ACC112 (cell line): ENCODE measurements around the gene SMIM13.
"Not testable (repeated sequence)": the region's sequence is repeated elsewhere in the genome, so short reads cannot be mapped to it uniquely, and the experiment has no call there.

Experiments used
- H2AFZ ChIP-seq: fragments of 200-600 bp; sonication (generic); one replicate; pipeline ENCODE4 v1.6.0; 2017; ENCODE audit warnings: antibody characterized with exemption, low read length; ENCODE audit not compliant: unreplicated experiment
- H3K27ac ChIP-seq: fragments of 200-600 bp; sonication (generic); 2 replicates; pipeline ENCODE4 v1.5.1; 2014; ENCODE audit warnings: low read depth, mild to moderate bottlenecking, antibody characterized with exemption, low read length, moderate library complexity
- H3K27me3 ChIP-seq: fragments of 200-600 bp; sonication (generic); 2 replicates; pipeline ENCODE4 v1.6.1; 2014; ENCODE audit warnings: mild to moderate bottlenecking, antibody characterized with exemption, low read length, moderate library complexity, mixed read lengths; ENCODE audit not compliant: insufficient read depth
- H3K36me3 ChIP-seq: fragments of 200-600 bp; sonication (generic); 2 replicates; pipeline ENCODE4 v1.6.1; 2016; ENCODE audit warnings: mild to moderate bottlenecking, antibody characterized with exemption, low read length, moderate library complexity, mixed read lengths; ENCODE audit not compliant: insufficient read depth
- H3K4me1 ChIP-seq: fragments of 200-600 bp; sonication (generic); one replicate; pipeline ENCODE4 v1.6.1; 2016; ENCODE audit warnings: low read length, mixed read lengths; ENCODE audit not compliant: insufficient read depth, unreplicated experiment, control insufficient read depth
- H3K4me3 ChIP-seq: fragments of 200-600 bp; sonication (generic); 2 replicates; pipeline ENCODE4 v1.5.1; 2014; ENCODE audit warnings: mild to moderate bottlenecking, low read depth, low read length
- H3K79me2 ChIP-seq: fragments of 200-600 bp; sonication (generic); one replicate; pipeline ENCODE4 v1.6.0; 2016; ENCODE audit warnings: low read length; ENCODE audit not compliant: control insufficient read depth, unreplicated experiment, insufficient read depth

SMIM13 gene

GRCh38 chr6:11083956-11084355, 9.7 kb upstream of the SMIM13 start:
- Histone ChIP-seq H3K27ac (peak overlapping the region; percentile 38; the same call in 1 of the 2 replicates), H3K27me3 (no peaks in the 10 kb centered on the region), H3K4me1 (peaks cover 6% of the 10 kb centered on the region), H2AFZ (peak overlapping the region; percentile 65), H3K79me2 (no peaks in the 10 kb centered on the region), H3K4me3 (no peak overlapping the region), H3K36me3 (no peaks in the 10 kb centered on the region)

GRCh38 chr6:11085758-11086435, 7.7 kb upstream of the SMIM13 start:
- Histone ChIP-seq H2AFZ (no peak overlapping the region), H3K27ac (no peak overlapping the region), H3K27me3 (no peaks in the 10 kb centered on the region), H3K36me3 (no peaks in the 10 kb centered on the region), H3K4me1 (peaks cover 6% of the 10 kb centered on the region), H3K4me3 (no peak overlapping the region), H3K79me2 (no peaks in the 10 kb centered on the region)

- H3K4me3 ChIP-seq, H3K36me3 ChIP-seq, H2AFZ ChIP-seq, H3K79me2 ChIP-seq, H3K27ac ChIP-seq, H3K27me3 ChIP-seq, H3K4me1 ChIP-seq: not testable (repeated sequence)
These were observed 6.4 kb upstream of the SMIM13 start for GRCh38 chr6:11087141-11087812.

GRCh38 chr6:11089695-11090094, 3.9 kb upstream of the SMIM13 start:
- Histone ChIP-seq H3K27me3 (no peaks in the 10 kb centered on the region), H3K4me3 (no peak overlapping the region), H3K4me1 (peaks cover 5% of the 10 kb centered on the region), H3K36me3 (no peaks in the 10 kb centered on the region), H3K79me2 (peaks cover 4% of the 10 kb centered on the region), H2AFZ (no peak overlapping the region), H3K27ac (no peak overlapping the region)

- not testable (repeated sequence) for H3K27ac ChIP-seq, H3K36me3 ChIP-seq, H2AFZ ChIP-seq, H3K27me3 ChIP-seq, H3K4me3 ChIP-seq
- Histone ChIP-seq H3K4me1 (peaks cover 12% of the 10 kb centered on the region), H3K79me2 (peaks cover 19% of the 10 kb centered on the region)
These were observed 2.5 kb upstream of the SMIM13 start for GRCh38 chr6:11091141-11091540.

GRCh38 chr6:11092668-11093375, 812 bp upstream of the SMIM13 start:
- Histone ChIP-seq H2AFZ (peak overlapping the region; percentile 74), H3K4me3 (peak overlapping the region; percentile 86), H3K79me2 (peaks cover 36% of the 10 kb centered on the region), H3K27ac (peak overlapping the region; percentile 53), H3K4me1 (peaks cover 16% of the 10 kb centered on the region), H3K36me3 (no peaks in the 10 kb centered on the region), H3K27me3 (no peaks in the 10 kb centered on the region)

- H3K4me1 ChIP-seq, result peaks cover 16% of the 10 kb centered on the region
- H3K4me3 ChIP-seq, result peak overlapping the region; percentile 86
- H3K36me3 ChIP-seq, result no peaks in the 10 kb centered on the region
- peaks cover 40% of the 10 kb centered on the region for H3K79me2 ChIP-seq
- H3K27ac ChIP-seq, result peak overlapping the region; percentile 53
- peak overlapping the region; percentile 74 for H2AFZ ChIP-seq
- no peaks in the 10 kb centered on the region for H3K27me3 ChIP-seq
These were observed 333 bp upstream of the SMIM13 start for GRCh38 chr6:11093376-11093625.

GRCh38 chr6:11094411-11094851, 797 bp downstream of the SMIM13 start:
- Histone ChIP-seq H3K79me2 (peaks cover 52% of the 10 kb centered on the region), H2AFZ (peak overlapping the region; percentile 91), H3K36me3 (no peaks in the 10 kb centered on the region; the same call in 1 of the 2 replicates), H3K27me3 (no peaks in the 10 kb centered on the region), H3K27ac (peak overlapping the region; percentile 90), H3K4me1 (peaks cover 16% of the 10 kb centered on the region), H3K4me3 (peak overlapping the region; percentile 86)

GRCh38 chr6:11094941-11095340, 1.3 kb downstream of the SMIM13 start:
- peaks cover 56% of the 10 kb centered on the region for H3K79me2 ChIP-seq
- H3K4me1 ChIP-seq, result peaks cover 16% of the 10 kb centered on the region
- peak overlapping the region; percentile 86 for H3K4me3 ChIP-seq
- H3K36me3 ChIP-seq, result no peaks in the 10 kb centered on the region; the same call in 1 of the 2 replicates
- peak overlapping the region; percentile 91 for H2AFZ ChIP-seq
- H3K27me3 ChIP-seq, result no peaks in the 10 kb centered on the region
- H3K27ac ChIP-seq, result peak overlapping the region; percentile 90

GRCh38 chr6:11096109-11096508, 2.5 kb downstream of the SMIM13 start:
- Histone ChIP-seq H3K27ac (peak overlapping the region; percentile 39; the same call in 1 of the 2 replicates), H2AFZ (no peak overlapping the region), H3K4me3 (peak overlapping the region; percentile 86), H3K4me1 (peaks cover 16% of the 10 kb centered on the region), H3K36me3 (peaks cover under 1% of the 10 kb centered on the region), H3K79me2 (peaks cover 65% of the 10 kb centered on the region), H3K27me3 (no peaks in the 10 kb centered on the region)
